GM12878 (cell line): ENCODE data around the gene CAPZB.

Source experiments
- BRCA1 ChIP-seq: IDR thresholded peaks from 2 replicates; pipeline ENCODE4 v1.6.1; 2011; ENCODE audit warnings: low read depth, low read length, improper control_type of control experiment
- CBX5 ChIP-seq: sonication (generic); IDR thresholded peaks from 2 replicates; pipeline ENCODE4 v1.6.1; 2016; ENCODE audit warnings: low read depth, moderate library complexity, mild to moderate bottlenecking, inconsistent platforms
- CREB1 ChIP-seq: IDR thresholded peaks from 2 replicates; pipeline ENCODE4 v1.6.1; 2012; ENCODE audit warnings: low read depth, mild to moderate bottlenecking, inconsistent platforms
- CREM ChIP-seq: IDR thresholded peaks from 2 replicates; pipeline ENCODE4 v1.6.1; 2014; ENCODE audit warnings: antibody characterized with exemption, low read depth
- CTCF ChIP-seq, 3 experiments: IDR thresholded peaks in 2 of 3; conservative IDR thresholded peaks in 1 of 3; 2 replicates each; pipeline ENCODE4 v1.5.1; 2011; ENCODE audit warnings: low read depth in 3 of 3, low read length in 3 of 3, mild to moderate bottlenecking in 3 of 3, control low read depth in 2 of 3, moderate library complexity in 2 of 3, inconsistent platforms in 1 of 3, mixed read lengths in 1 of 3; ENCODE audit not compliant: control insufficient read depth in 2 of 3, insufficient read depth in 1 of 3; ENCODE audit errors: extremely low read depth in 1 of 3
- EGR1 ChIP-seq, 2 experiments: IDR thresholded peaks; 1 replicate in 1 of 2; 2 replicates in 1 of 2; pipeline ENCODE4 v1.6.1; 2011 to 2012; ENCODE audit warnings: low read depth in 2 of 2, low read length in 2 of 2, borderline replicate concordance in 1 of 2, mild to moderate bottlenecking in 1 of 2, moderate library complexity in 1 of 2
- FOS ChIP-seq: IDR thresholded peaks from 3 replicates; pipeline ENCODE4 v1.6.1; 2011; ENCODE audit warnings: borderline replicate concordance; ENCODE audit not compliant: insufficient read length; ENCODE audit errors: extremely low read depth
- FOXK2 ChIP-seq: fragments of 450-650 bp; IDR thresholded peaks from 2 replicates; pipeline ENCODE4 v1.6.1; 2017; ENCODE audit warnings: mild to moderate bottlenecking, moderate library complexity
- MYB ChIP-seq: fragments of 150-350 bp; IDR thresholded peaks from 2 replicates; pipeline ENCODE4 v1.6.1; 2014; ENCODE audit warnings: mild to moderate bottlenecking, low read depth, low read length, borderline replicate concordance
- POLR2A ChIP-seq: IDR thresholded peaks from 2 replicates; pipeline ENCODE4 v1.6.1; 2011; ENCODE audit warnings: low read depth, mild to moderate bottlenecking, low read length
- POLR2AphosphoS5 ChIP-seq: IDR thresholded peaks from 2 replicates; pipeline ENCODE4 v1.6.1; 2011; ENCODE audit warnings: mild to moderate bottlenecking, low read length, inconsistent platforms
- REST ChIP-seq: IDR thresholded peaks from 2 replicates; pipeline ENCODE4 v1.6.1; 2012; ENCODE audit warnings: mild to moderate bottlenecking, low read depth, low read length
- SKIL ChIP-seq: fragments of 450-650 bp; IDR thresholded peaks from 2 replicates; pipeline ENCODE4 v1.6.1; 2017; ENCODE audit warnings: mild to moderate bottlenecking, low read depth, inconsistent platforms; ENCODE audit not compliant: poor library complexity, severe bottlenecking
- ZNF274 ChIP-seq: IDR thresholded peaks from one replicate; pipeline ENCODE4 v1.8.0; 2011; ENCODE audit not compliant: insufficient read length, insufficient read depth

GRCh38 chr1:19321071-19321470 lies 164.3 kb downstream of the CAPZB start:
- TF ChIP-seq CTCF (IDR thresholded peaks at IDR 0.05 in 2 of 3, conservative IDR thresholded peaks at IDR 0.05 in 1 of 3; ENCODE audit: control insufficient read depth in 2 of 3, extremely low read depth in 1 of 3, insufficient read depth in 1 of 3, low read depth in 3 of 3, low read length in 3 of 3) (no peak), POLR2AphosphoS5 (no peak), EGR1 (IDR thresholded peaks at IDR 0.05; ENCODE audit: borderline replicate concordance in 1 of 2, low read depth in 2 of 2, low read length in 2 of 2) (no peak), SKIL (no peak), CREB1 (no peak), CBX5 (no peak), FOS (no peak), ZNF274 (no peak), POLR2A (no peak), BRCA1 (no peak), CREM (no peak), REST (no peak), MYB (no peak), FOXK2 (no peak)
